ENCODE measurements around the gene LDLRAD4. TPM values are rescaled to one million over a fixed set of nuclear protein-coding genes. Genes with fewer than 3 reads are reported as not detected.

The LDLRAD4 gene
- total RNA-seq, 1 experiment from 2014 or later = 3.6 TPM

- H3K4me1 ChIP-seq (ENCODE audit: insufficient read depth, low read length, poor library complexity, severe bottlenecking) = no peaks in the 10 kb centered on the region
- TF ChIP-seq EZH2 (IDR thresholded peaks at IDR 0.05; ENCODE audit: borderline replicate concordance, low read depth, low read length, poor library complexity, severe bottlenecking) (no peak), CTCF (conservative IDR thresholded peaks at IDR 0.05; ENCODE audit: low read depth, low read length) (no peak)
- BruUV-seq (replicated peaks) = no TSS peak
- no peak for DNase-seq (ENCODE audit: low spot score)
- no peak overlapping the region for H3K4me3 ChIP-seq (ENCODE audit: low read depth, low read length, poor library complexity, severe bottlenecking)
- ChIA-PET POLR2A (ENCODE audit: low non-redundant PET) (interaction anchor here (0.6 kb wide), 1 partner anchor 21 kb away, joined by 3 read pairs; no protein-coding TSS in a partner anchor), CTCF (no interaction called here)
- intact Hi-C loops (cut with micrococcal nuclease; ENCODE audit: unreplicated experiment) = no loop called here
- H3K27ac ChIP-seq (ENCODE audit: low read depth, low read length, poor library complexity, severe bottlenecking) = no peak overlapping the region
- H3K27me3 ChIP-seq (replicated peaks; ENCODE audit: insufficient read depth, low read depth, low read length, poor library complexity) = no peaks in the 10 kb centered on the region
- H3K9me3 ChIP-seq (ENCODE audit: low read depth, low read length, poor library complexity, severe bottlenecking) = no peaks in the 10 kb centered on the region
- H3K36me3 ChIP-seq (ENCODE audit: insufficient read depth, low read length, poor library complexity, severe bottlenecking) = no peaks in the 10 kb centered on the region
These were observed 137.5 kb downstream of the LDLRAD4 start for GRCh38 chr18:13356032-13356431.

- no peaks in the 10 kb centered on the region for H3K4me1 ChIP-seq (ENCODE audit: insufficient read depth, low read length, poor library complexity, severe bottlenecking)
- no peaks in the 10 kb centered on the region for H3K27me3 ChIP-seq (replicated peaks; ENCODE audit: insufficient read depth, low read depth, low read length, poor library complexity)
- no peak overlapping the region for H3K4me3 ChIP-seq (ENCODE audit: low read depth, low read length, poor library complexity, severe bottlenecking)
- H3K36me3 ChIP-seq (ENCODE audit: insufficient read depth, low read length, poor library complexity, severe bottlenecking) = no peaks in the 10 kb centered on the region
- TF ChIP-seq CTCF (conservative IDR thresholded peaks at IDR 0.05; ENCODE audit: low read depth, low read length) (no peak), EZH2 (IDR thresholded peaks at IDR 0.05; ENCODE audit: borderline replicate concordance, low read depth, low read length, poor library complexity, severe bottlenecking) (no peak)
- BruUV-seq (replicated peaks) = no TSS peak
- no peak overlapping the region for H3K27ac ChIP-seq (ENCODE audit: low read depth, low read length, poor library complexity, severe bottlenecking)
- DNase-seq (ENCODE audit: low spot score) = no peak
- CTCF ChIA-PET = no interaction called here
- intact Hi-C loops (cut with micrococcal nuclease; ENCODE audit: unreplicated experiment) = no loop called here
- POLR2A ChIA-PET (ENCODE audit: low non-redundant PET) = no interaction called here
- H3K9me3 ChIP-seq (ENCODE audit: low read depth, low read length, poor library complexity, severe bottlenecking) = no peaks in the 10 kb centered on the region
These were observed 138.7 kb downstream of the LDLRAD4 start for GRCh38 chr18:13357289-13357688.

- intact Hi-C loops (cut with micrococcal nuclease; ENCODE audit: unreplicated experiment) = no loop called here
- Histone ChIP-seq H3K36me3 (ENCODE audit: insufficient read depth, low read length, poor library complexity, severe bottlenecking) (no peaks in the 10 kb centered on the region), H3K27me3 (replicated peaks; ENCODE audit: insufficient read depth, low read depth, low read length, poor library complexity) (no peaks in the 10 kb centered on the region), H3K27ac (ENCODE audit: low read depth, low read length, poor library complexity, severe bottlenecking) (no peak overlapping the region), H3K4me1 (ENCODE audit: insufficient read depth, low read length, poor library complexity, severe bottlenecking) (no peaks in the 10 kb centered on the region), H3K9me3 (ENCODE audit: low read depth, low read length, poor library complexity, severe bottlenecking) (no peaks in the 10 kb centered on the region), H3K4me3 (ENCODE audit: low read depth, low read length, poor library complexity, severe bottlenecking) (no peak overlapping the region)
- TF ChIP-seq CTCF (conservative IDR thresholded peaks at IDR 0.05; ENCODE audit: low read depth, low read length) (no peak), EZH2 (IDR thresholded peaks at IDR 0.05; ENCODE audit: borderline replicate concordance, low read depth, low read length, poor library complexity, severe bottlenecking) (no peak)
- CTCF ChIA-PET = no interaction called here
- DNase-seq (ENCODE audit: low spot score) = no peak
- POLR2A ChIA-PET (ENCODE audit: low non-redundant PET) = no interaction called here
- no TSS peak for BruUV-seq (replicated peaks)
These were observed 140.7 kb downstream of the LDLRAD4 start for GRCh38 chr18:13359210-13359609.

All from A673 (cell line).